Chondrocyte (in vitro differentiated cells): Measurements from ENCODE around the gene UBE2G2. TPM values are rescaled to one million over a fixed set of nuclear protein-coding genes. Genes with fewer than 3 reads are reported as not detected.
A peak's percentile ranks its signal among the peaks of the same experiment; 100 is the strongest.
"Not testable (repeated sequence)": the region's sequence is repeated elsewhere in the genome, so short reads cannot be mapped to it uniquely, and the experiment has no call there.

Experiments
- DNase-seq: peaks from one replicate; pipeline ENCODE4 v3.0.0; 2021; ENCODE audit warnings: mixed read lengths, low spot score
- H3K27ac Mint-ChIP-seq: one replicate; pipeline ENCODE4 v1.8.0; 2021; ENCODE audit warnings: mild to moderate bottlenecking, moderate library complexity, mixed read lengths; ENCODE audit not compliant: unreplicated experiment
- H3K27me3 Mint-ChIP-seq: 2 replicates; pipeline ENCODE4 v1.8.0; 2021; ENCODE audit warnings: low read depth, mixed read lengths
- H3K36me3 Mint-ChIP-seq: 2 replicates; pipeline ENCODE4 v1.8.0; 2021; ENCODE audit warnings: low read depth, mixed read lengths
- H3K4me1 Mint-ChIP-seq: 2 replicates; pipeline ENCODE4 v1.8.0; 2021; ENCODE audit warnings: low read depth, mild to moderate bottlenecking, mixed read lengths
- H3K4me3 Mint-ChIP-seq: one replicate; pipeline ENCODE4 v1.8.0; 2021; ENCODE audit warnings: mild to moderate bottlenecking, moderate library complexity, mixed read lengths; ENCODE audit not compliant: unreplicated experiment
- H3K9me3 Mint-ChIP-seq: 2 replicates; pipeline ENCODE4 v1.8.0; 2021; ENCODE audit warnings: low read depth, mixed read lengths
- CTCF ChIP-seq: fragments of 200-600 bp; sonication (generic); IDR thresholded peaks from 2 replicates; pipeline ENCODE4 v1.5.0; 2021; ENCODE audit warnings: antibody characterized with exemption, mild to moderate bottlenecking, moderate library complexity
- total RNA-seq: library from RNA; stranded (reverse); gene quantifications from 3 replicates; pipeline ENCODE4 v1.2.1, GENCODE V29; 2021

UBE2G2 gene
- total RNA-seq, 1 donor from 2014 or later, result 48.5 TPM

GRCh38 chr21:44834951-44835646 is 33.5 kb upstream of the UBE2G2 start:
- no peak overlapping the region for H3K4me3 Mint-ChIP-seq

GRCh38 chr21:44834231-44834950 is 32.8 kb upstream of the UBE2G2 start:
- Mint-ChIP-seq H3K4me3 (no peak overlapping the region), H3K27ac (no peak overlapping the region), H3K27me3 (peaks cover 7% of the 10 kb centered on the region), H3K9me3 (peaks cover 6% of the 10 kb centered on the region), H3K4me1 (peaks cover 9% of the 10 kb centered on the region), H3K36me3 (peaks cover 3% of the 10 kb centered on the region)
- no peak for TF ChIP-seq CTCF
- no peak for DNase-seq

More at GRCh38 chr21:44834951-44835646, 33.5 kb upstream of the UBE2G2 start:
- TF ChIP-seq CTCF, result peak; percentile 18
- Mint-ChIP-seq H3K36me3 (no peaks in the 10 kb centered on the region), H3K27me3 (peaks cover 4% of the 10 kb centered on the region), H3K9me3 (no peaks in the 10 kb centered on the region), H3K27ac (no peak overlapping the region), H3K4me1 (peaks cover 9% of the 10 kb centered on the region)
- DNase-seq, result no peak

GRCh38 chr21:44833663-44834062 is 32.0 kb upstream of the UBE2G2 start:
- DNase-seq, result no peak
- H3K27ac Mint-ChIP-seq, result no peak overlapping the region
- no peak for TF ChIP-seq CTCF
- H3K27me3 Mint-ChIP-seq, result peaks cover 7% of the 10 kb centered on the region
- H3K9me3 Mint-ChIP-seq, result peaks cover 11% of the 10 kb centered on the region
- no peak overlapping the region for H3K4me3 Mint-ChIP-seq
- H3K36me3 Mint-ChIP-seq, result peaks cover 6% of the 10 kb centered on the region
- H3K4me1 Mint-ChIP-seq, result peaks cover 9% of the 10 kb centered on the region

GRCh38 chr21:44832516-44833255 is 31.1 kb upstream of the UBE2G2 start:
- H3K4me3 Mint-ChIP-seq, H3K4me1 Mint-ChIP-seq, H3K27ac Mint-ChIP-seq, DNase-seq, H3K27me3 Mint-ChIP-seq: not testable (repeated sequence)
- Mint-ChIP-seq H3K36me3 (peaks cover 13% of the 10 kb centered on the region), H3K9me3 (peaks cover 21% of the 10 kb centered on the region)

- Mint-ChIP-seq H3K27ac (no peak overlapping the region), H3K4me3 (no peak overlapping the region), H3K36me3 (peaks cover 18% of the 10 kb centered on the region), H3K4me1 (peaks cover under 1% of the 10 kb centered on the region), H3K27me3 (peaks cover 7% of the 10 kb centered on the region), H3K9me3 (peaks cover 29% of the 10 kb centered on the region)
- TF ChIP-seq CTCF, result no peak
- DNase-seq, result no peak
Observed at GRCh38 chr21:44831227-44831860, 29.7 kb upstream of the UBE2G2 start.
